Left ventricle myocardium inferior (tissue), 1 donor: ENCODE results near the gene KCNMA1. TPM values are rescaled to one million over a fixed set of nuclear protein-coding genes. Genes with fewer than 3 reads are reported as not detected.

Source experiments
- DNase-seq: peaks from one replicate; pipeline ENCODE4 v3.0.0-alpha.2; 2020
- H3K27ac ChIP-seq: fragments of 200-600 bp; replicated peaks from 2 replicates; pipeline ENCODE4 v1.8.0; 2021
- H3K27me3 ChIP-seq: fragments of 200-600 bp; 2 replicates; pipeline ENCODE4 v1.8.0; 2021; ENCODE audit warnings: low read depth
- H3K36me3 ChIP-seq: fragments of 200-600 bp; 2 replicates; pipeline ENCODE4 v1.8.0; 2021
- H3K4me1 ChIP-seq: fragments of 200-600 bp; 2 replicates; pipeline ENCODE4 v1.8.0; 2021
- H3K4me3 ChIP-seq: fragments of 200-600 bp; 2 replicates; pipeline ENCODE4 v1.8.0; 2021; ENCODE audit warnings: mild to moderate bottlenecking, moderate library complexity
- H3K9me3 ChIP-seq: fragments of 200-600 bp; replicated peaks from 2 replicates; pipeline ENCODE4 v1.8.0; 2021
- intact Hi-C: fragments of 100-400 bp; cut with micrococcal nuclease; formaldehyde crosslinking; loops from one replicate; pipeline ENCODE4 v1.11.0; 2022
- total RNA-seq: library from RNA; stranded (reverse); fragmentation: NEBNext Ultra II Directional; extraction: Animal tissue kit (Norgen Biotek cat#: 25700); gene quantifications from one replicate; pipeline ENCODE4 v1.2.1, GENCODE V29; 2021
- TF ChIP-seq, protein P1 (sequence below): fragments of 200-600 bp; IDR thresholded peaks from 2 replicates; pipeline ENCODE4 v1.8.0; 2021; ENCODE audit warnings: antibody characterized with exemption, mild to moderate bottlenecking, borderline replicate concordance
- donor health status: DM: no; HTN: yes; CAD: no; lungs with severe emphysema.

KCNMA1 gene
- total RNA-seq, 1 donor from 2014 or later, result 1.8 TPM

DNA sequence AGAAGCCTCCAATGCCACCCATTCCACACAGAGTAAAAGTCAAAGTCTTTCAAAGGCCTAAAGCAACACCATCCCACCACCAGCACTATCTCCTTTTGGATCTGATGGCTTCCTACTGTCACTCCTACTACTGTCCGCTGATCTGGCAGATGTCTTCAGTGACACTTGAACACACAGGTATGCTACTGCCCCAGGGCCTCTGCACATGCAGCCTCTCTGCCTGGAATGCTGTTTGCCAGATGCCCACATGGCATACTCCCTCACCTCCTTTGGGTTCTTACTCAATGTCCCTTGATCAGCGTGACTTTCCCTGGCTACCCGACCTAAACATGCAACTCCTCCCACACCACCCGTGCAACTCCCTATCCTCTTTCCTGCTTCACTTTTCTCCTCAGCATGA is 512.4 kb downstream of the KCNMA1 start:
- Histone ChIP-seq H3K27me3 (peaks cover 71% of the 10 kb centered on the region), H3K36me3 (no peaks in the 10 kb centered on the region), H3K9me3 (no peaks in the 10 kb centered on the region), H3K4me3 (no peak overlapping the region), H3K4me1 (no peaks in the 10 kb centered on the region), H3K27ac (no peak overlapping the region)
- intact Hi-C loops, result no loop called here
- DNase-seq, result no peak
- TF ChIP-seq, protein P1, sequence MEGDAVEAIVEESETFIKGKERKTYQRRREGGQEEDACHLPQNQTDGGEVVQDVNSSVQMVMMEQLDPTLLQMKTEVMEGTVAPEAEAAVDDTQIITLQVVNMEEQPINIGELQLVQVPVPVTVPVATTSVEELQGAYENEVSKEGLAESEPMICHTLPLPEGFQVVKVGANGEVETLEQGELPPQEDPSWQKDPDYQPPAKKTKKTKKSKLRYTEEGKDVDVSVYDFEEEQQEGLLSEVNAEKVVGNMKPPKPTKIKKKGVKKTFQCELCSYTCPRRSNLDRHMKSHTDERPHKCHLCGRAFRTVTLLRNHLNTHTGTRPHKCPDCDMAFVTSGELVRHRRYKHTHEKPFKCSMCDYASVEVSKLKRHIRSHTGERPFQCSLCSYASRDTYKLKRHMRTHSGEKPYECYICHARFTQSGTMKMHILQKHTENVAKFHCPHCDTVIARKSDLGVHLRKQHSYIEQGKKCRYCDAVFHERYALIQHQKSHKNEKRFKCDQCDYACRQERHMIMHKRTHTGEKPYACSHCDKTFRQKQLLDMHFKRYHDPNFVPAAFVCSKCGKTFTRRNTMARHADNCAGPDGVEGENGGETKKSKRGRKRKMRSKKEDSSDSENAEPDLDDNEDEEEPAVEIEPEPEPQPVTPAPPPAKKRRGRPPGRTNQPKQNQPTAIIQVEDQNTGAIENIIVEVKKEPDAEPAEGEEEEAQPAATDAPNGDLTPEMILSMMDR, result no peak

DNA sequence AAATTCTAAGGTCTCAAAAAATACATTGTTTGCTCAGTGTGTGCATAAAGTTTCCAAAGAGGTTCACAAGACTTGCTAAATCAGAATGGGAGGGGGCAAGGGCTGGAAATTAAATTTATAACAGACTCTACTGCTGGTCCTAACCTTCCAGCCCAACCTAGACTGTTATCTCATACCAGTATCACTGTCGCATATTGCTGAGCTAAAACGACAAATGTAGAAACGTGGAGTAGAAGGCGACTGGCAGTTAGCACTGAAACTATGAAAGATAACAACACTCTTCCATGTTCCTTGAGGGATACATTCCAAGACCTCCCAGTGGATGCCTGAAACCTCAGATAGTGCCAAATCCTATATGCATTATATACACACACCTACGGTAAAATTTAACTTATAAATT is 514.3 kb downstream of the KCNMA1 start:
- Histone ChIP-seq H3K9me3 (no peaks in the 10 kb centered on the region), H3K27ac (no peak overlapping the region), H3K27me3 (peaks cover 69% of the 10 kb centered on the region), H3K4me3 (no peak overlapping the region), H3K4me1 (no peaks in the 10 kb centered on the region), H3K36me3 (no peaks in the 10 kb centered on the region)
- DNase-seq, result no peak
- intact Hi-C loops, result no loop called here
- TF ChIP-seq, protein P1, result no peak

DNA sequence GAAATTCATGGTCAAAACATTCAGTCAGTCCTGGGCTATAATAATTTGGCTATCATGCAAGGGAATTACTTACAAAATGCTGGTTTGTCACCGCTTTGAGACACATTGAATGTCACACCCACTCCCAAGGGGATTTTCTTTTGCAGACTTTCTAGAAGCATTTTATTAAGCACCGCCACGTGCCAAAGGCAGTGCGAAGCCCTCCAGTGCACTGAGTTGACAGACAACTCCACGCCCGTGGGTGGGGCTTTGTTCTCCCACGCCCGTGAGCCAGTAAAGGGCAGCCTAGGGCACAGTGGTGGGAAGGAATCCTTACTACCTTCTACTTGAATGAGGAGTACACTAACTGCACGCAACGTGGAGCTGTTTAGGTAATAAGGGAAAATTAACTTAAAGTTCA is 515.8 kb downstream of the KCNMA1 start:
- H3K27me3 ChIP-seq, result peaks cover 63% of the 10 kb centered on the region
- intact Hi-C loops, result no loop called here
- no peak for DNase-seq
- no peak overlapping the region for H3K27ac ChIP-seq
- TF ChIP-seq, protein P1, result no peak
- no peaks in the 10 kb centered on the region for H3K4me1 ChIP-seq
- no peaks in the 10 kb centered on the region for H3K9me3 ChIP-seq
- no peaks in the 10 kb centered on the region for H3K36me3 ChIP-seq
- H3K4me3 ChIP-seq, result no peak overlapping the region

DNA sequence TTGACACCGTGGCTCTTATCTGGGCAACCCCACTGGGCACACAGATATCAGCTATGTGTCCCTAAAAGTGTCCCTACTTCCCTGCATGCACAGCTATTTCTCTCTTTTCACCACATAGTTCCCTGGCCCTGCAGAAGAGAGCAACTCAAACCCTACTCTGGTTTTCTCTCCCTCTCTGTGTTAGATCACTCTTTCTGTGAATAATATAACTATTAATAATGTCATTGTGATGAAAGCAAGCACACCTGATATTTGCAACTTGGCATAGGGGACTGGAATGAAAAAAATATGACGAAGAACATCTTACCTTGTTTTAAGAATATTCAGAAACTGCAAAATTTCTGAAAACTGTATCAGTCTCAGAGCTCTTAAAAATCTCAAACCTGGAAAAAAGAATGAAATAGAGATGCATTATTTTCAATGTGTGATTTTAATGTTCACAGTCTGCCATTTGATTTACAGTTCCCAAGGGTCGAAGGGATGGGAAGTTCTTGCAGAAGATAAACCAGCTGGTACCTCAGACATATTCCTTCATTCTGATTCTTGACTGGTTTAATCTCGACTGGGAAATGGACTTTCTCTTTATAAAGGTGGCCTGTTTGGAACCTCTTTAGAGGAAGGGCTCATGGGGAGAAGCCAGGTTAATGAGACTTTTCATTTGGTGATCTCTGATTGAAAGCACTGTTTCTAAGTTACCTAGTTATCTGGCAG is 516.8 kb downstream of the KCNMA1 start:
- no peaks in the 10 kb centered on the region for H3K9me3 ChIP-seq
- H3K4me3 ChIP-seq, result no peak overlapping the region
- TF ChIP-seq, protein P1, result no peak
- DNase-seq, result no peak
- intact Hi-C loops, result no loop called here
- no peak overlapping the region for H3K27ac ChIP-seq
- no peaks in the 10 kb centered on the region for H3K36me3 ChIP-seq
- H3K27me3 ChIP-seq, result peaks cover 63% of the 10 kb centered on the region
- no peaks in the 10 kb centered on the region for H3K4me1 ChIP-seq

DNA sequence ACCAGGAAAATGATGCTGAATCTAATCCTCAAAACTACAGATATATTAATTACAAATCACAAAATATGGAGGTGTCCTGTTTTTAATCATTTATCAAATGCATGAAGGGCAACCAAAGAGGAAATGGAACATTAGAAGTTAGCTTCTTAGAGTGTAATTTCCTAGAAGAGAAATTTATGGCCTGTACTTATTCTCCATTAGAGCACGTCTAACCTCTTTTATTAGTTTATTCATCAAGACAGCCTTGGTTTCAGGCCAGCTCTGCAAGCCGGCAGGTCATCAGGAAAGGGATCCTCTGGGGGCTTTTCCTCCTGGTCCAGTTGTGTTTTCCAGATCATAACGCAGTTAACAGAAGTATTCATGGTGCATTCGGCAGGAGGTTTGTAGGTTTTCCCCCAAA is 517.6 kb downstream of the KCNMA1 start:
- Histone ChIP-seq H3K36me3 (no peaks in the 10 kb centered on the region), H3K9me3 (no peaks in the 10 kb centered on the region), H3K4me1 (no peaks in the 10 kb centered on the region), H3K27ac (no peak overlapping the region), H3K4me3 (no peak overlapping the region), H3K27me3 (peaks cover 58% of the 10 kb centered on the region)
- DNase-seq, result no peak
- TF ChIP-seq, protein P1, result no peak
- intact Hi-C loops, result no loop called here
